ENCODE results near the gene HEATR5A.
"Not testable (repeated sequence)": the region's sequence is repeated elsewhere in the genome, so short reads cannot be mapped to it uniquely, and the experiment has no call there.

Gene HEATR5A

DNA sequence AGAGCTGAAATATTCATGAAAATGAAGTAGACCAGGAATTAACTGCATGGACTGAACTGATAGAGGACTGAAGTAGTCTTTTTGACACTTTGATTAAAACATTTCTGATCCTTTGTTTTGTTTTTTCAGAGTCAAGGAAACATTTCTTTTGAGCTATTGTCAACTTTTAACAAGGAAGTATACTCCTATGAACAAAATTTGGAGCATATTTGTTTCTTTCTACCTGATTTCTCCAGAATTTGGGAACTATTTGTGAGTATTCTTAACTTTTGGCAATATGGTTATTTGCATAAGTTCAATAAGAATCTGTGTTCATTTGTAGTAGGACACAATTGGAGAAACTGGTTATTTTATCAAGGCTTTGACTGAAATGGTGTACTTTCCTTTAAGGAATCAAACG is 141.5 kb downstream of the HEATR5A start:
- TF ChIP-seq, protein P1, sequence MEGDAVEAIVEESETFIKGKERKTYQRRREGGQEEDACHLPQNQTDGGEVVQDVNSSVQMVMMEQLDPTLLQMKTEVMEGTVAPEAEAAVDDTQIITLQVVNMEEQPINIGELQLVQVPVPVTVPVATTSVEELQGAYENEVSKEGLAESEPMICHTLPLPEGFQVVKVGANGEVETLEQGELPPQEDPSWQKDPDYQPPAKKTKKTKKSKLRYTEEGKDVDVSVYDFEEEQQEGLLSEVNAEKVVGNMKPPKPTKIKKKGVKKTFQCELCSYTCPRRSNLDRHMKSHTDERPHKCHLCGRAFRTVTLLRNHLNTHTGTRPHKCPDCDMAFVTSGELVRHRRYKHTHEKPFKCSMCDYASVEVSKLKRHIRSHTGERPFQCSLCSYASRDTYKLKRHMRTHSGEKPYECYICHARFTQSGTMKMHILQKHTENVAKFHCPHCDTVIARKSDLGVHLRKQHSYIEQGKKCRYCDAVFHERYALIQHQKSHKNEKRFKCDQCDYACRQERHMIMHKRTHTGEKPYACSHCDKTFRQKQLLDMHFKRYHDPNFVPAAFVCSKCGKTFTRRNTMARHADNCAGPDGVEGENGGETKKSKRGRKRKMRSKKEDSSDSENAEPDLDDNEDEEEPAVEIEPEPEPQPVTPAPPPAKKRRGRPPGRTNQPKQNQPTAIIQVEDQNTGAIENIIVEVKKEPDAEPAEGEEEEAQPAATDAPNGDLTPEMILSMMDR (IDR thresholded peaks at IDR 0.05; ENCODE audit: insufficient read depth, low read depth, low read length, missing control alignments): no peak
- no peak overlapping the region for H3K4me3 ChIP-seq (ENCODE audit: low read depth, low read length)
- no peak for DNase-seq (ENCODE audit: low read depth)

DNA sequence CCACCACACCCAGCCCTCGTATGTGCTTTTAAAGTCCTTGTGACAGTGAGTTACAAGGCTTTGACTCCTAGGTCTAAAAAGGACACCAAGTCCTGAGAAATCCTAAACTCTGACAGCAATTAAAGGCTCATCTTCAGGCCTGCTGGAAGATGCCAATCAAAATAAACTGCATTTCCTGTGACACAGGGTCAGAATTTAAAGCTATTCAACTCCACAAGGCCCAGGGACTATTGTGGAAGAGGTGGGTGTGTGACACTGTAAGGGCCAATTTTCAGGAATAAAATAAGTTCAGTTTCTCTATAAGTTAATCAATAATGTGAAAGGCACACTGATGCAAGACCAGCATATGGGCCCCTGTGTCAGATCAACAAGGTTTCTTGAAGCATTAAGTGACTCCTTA is 143.3 kb downstream of the HEATR5A start:
- DNase-seq (ENCODE audit: low read depth): no peak

DNA sequence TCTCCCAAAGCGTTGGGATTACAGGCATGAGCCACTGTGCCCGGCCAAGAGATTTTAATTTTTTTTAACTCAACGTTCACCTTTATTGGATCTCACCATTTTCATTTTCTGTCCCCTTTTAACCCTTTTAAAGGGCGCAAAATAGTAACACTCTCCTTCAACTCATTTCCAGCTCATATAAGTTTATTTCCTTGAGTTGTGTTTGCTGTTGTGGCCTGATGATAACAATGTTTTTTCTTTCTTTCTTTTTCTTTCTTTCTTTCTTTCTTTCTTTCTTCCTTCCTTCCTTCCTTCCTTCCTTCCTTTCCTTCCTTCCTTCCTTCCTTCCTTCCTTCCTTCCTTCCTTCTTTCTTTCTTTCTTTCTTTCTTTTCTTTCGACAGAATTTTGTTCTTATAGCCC is 143.9 kb downstream of the HEATR5A start:
- DNase-seq (ENCODE audit: low read depth); H3K4me3 ChIP-seq (ENCODE audit: low read depth, low read length): not testable (repeated sequence)

More for the DNA sequence above, 143.3 kb downstream of the HEATR5A start:
- TF ChIP-seq, protein P1 (IDR thresholded peaks at IDR 0.05; ENCODE audit: insufficient read depth, low read depth, low read length, missing control alignments): no peak
- H3K4me3 ChIP-seq (ENCODE audit: low read depth, low read length): no peak overlapping the region

DNA sequence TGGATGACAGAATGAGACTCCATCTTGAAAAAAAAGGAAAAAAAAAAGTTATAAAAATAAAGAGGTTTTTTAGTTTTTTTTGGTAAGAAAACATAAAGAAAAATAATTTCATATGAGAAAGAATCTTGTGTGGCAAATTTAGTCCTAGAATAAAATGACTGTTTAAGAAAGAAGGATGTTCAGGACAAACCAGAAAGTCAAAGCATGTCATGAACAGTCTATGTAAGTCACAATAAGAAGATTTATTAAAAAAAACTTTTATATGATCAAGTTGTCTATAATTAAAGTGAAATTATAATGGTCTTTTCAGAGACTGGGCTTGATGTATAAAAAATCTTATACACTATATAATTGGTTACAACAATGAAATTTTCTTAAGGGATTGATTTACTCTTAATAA is 144.6 kb downstream of the HEATR5A start:
- DNase-seq (ENCODE audit: low read depth): no peak
- TF ChIP-seq, protein P1 (IDR thresholded peaks at IDR 0.05; ENCODE audit: insufficient read depth, low read depth, low read length, missing control alignments): no peak
- H3K4me3 ChIP-seq (ENCODE audit: low read depth, low read length): no peak overlapping the region

DNA sequence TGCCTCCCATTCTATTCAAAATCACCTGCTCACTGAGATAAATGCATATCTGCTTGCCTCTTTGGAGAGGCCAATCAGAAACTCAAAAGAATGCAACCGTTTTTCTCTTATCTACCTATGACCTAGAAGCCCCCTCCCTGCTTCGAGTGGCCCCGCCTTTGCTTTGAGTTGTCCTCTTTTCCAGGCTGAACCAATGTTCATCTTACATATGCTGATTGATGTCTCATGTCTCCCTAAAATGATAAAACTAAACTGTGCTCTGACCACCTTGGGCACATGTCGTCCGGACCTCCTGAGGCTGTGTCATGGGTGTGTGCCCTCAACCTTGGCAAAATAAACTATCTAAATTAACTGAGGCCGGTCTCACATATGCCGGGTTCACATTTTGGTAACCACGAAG is 148.7 kb downstream of the HEATR5A start:
- H3K4me3 ChIP-seq (ENCODE audit: low read depth, low read length): no peak overlapping the region
- DNase-seq (ENCODE audit: low read depth): no peak
- TF ChIP-seq, protein P1 (IDR thresholded peaks at IDR 0.05; ENCODE audit: insufficient read depth, low read depth, low read length, missing control alignments): no peak

DNA sequence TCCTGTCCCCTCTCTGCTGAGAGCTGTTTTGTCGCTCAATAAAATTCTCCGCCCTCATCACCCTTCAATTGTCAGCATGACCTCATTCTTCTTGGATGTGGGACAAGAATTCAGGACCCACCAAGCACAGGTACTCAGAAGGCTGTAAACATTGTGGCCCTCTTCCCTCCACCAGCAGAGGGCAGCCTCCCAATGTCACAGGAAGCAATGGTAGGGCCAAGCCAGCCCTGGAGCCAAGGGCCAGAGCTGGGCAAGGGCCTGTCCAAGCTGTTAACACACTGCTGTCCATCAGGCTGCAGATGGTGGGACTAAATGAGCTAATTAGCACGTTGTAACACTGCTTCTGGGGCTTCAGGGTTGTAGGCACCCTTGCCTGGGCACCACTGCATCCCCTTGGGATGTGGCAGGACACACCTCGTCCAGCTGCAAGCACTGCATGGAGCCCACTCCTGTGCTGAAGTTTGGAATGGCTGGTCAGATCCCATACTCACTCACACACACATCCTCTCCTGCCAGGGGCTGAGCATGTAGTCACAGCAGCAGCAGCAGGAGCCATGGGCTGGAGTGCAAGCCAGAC is 150.1 kb downstream of the HEATR5A start:
- no peak overlapping the region for H3K4me3 ChIP-seq (ENCODE audit: low read depth, low read length)
- peak; percentile 66 for DNase-seq (ENCODE audit: low read depth)
- TF ChIP-seq, protein P1 (IDR thresholded peaks at IDR 0.05; ENCODE audit: insufficient read depth, low read depth, low read length, missing control alignments): peak; percentile 57

DNA sequence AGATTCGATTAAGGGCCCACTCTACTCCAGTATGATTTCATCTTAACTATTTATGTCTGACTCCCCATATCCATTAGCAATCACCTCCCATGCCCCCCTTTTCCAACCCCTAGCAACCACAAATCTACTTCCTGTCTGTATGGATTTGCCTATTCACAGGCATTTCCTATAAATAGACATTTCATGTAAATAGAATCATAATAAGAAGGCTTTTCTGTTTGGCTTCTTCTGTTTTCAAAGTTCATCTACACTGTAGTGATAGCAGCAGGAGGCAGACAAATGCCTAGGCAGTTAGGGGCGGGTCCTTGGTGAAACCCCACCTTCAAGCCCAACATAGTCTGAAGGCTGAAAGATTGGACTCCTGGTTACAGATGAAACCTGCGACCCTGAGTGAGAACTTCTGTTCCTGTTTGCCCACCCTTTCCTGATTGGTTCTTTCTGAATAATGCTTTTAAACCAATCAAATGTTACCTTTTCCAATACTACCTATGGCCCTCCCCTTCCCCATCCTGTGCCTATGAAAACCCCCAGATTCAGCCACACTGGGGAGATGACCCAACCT is 150.6 kb downstream of the HEATR5A start:
- TF ChIP-seq, protein P1 (IDR thresholded peaks at IDR 0.05; ENCODE audit: insufficient read depth, low read depth, low read length, missing control alignments): no peak
- no peak overlapping the region for H3K4me3 ChIP-seq (ENCODE audit: low read depth, low read length)
- no peak for DNase-seq (ENCODE audit: low read depth)

All from GM12865 (cell line).